ENCODE results near the gene C17orf113. TPM values are rescaled to one million over a fixed set of nuclear protein-coding genes. Genes with fewer than 3 reads are reported as not detected.

Gene C17orf113
- total RNA-seq, 3 donors from 2014 or later (not counting 1 experiment from before 2014, with no cell fraction given): 0.25 to 0.28 (median 0.26) TPM

- Mint-ChIP-seq H3K36me3 (no peaks in the 10 kb centered on the region), H3K4me3 (no peak overlapping the region), H3K4me1 (no peaks in the 10 kb centered on the region), H3K9me3 (no peaks in the 10 kb centered on the region), H3K27me3 (ENCODE audit: low read depth in 2 of 2) (no peaks in the 10 kb centered on the region), H3K27ac (no peak overlapping the region)
- 44% methylated on average over 77 of the region's 77 CpGs for WGBS (ENCODE audit: insufficient coverage)
- intact Hi-C loops (cut with micrococcal nuclease): no loop called here
- no peaks in the 10 kb centered on the region for H3K9me3 ChIP-seq (ENCODE audit: control insufficient read depth, insufficient read depth, low read length)
- H3K4me3 ChIP-seq (ENCODE audit: low read length): no peak overlapping the region
- no peaks in the 10 kb centered on the region for H3K36me3 ChIP-seq (ENCODE audit: control insufficient read depth, insufficient read depth, low read length)
- TF ChIP-seq CTCF (IDR thresholded peaks at IDR 0.05): no peak
- no peak overlapping the region for H3K27ac ChIP-seq (ENCODE audit: low read length)
- no peaks in the 10 kb centered on the region for H3K27me3 ChIP-seq (ENCODE audit: control insufficient read depth, insufficient read depth, low read length)
- ATAC-seq (no peak), DNase-seq (no peak)
- H3K4me1 ChIP-seq (ENCODE audit: control insufficient read depth, insufficient read depth, low read length): no peaks in the 10 kb centered on the region
Measured at GRCh38 chr17:42039794-42040763, 10.3 kb downstream of the C17orf113 start.

- peaks cover 0 to 4% of the 10 kb centered on the region in 2 donors for H3K4me1 Mint-ChIP-seq
- H3K36me3 ChIP-seq (ENCODE audit: control insufficient read depth, insufficient read depth, low read length): no peaks in the 10 kb centered on the region
- no peaks in the 10 kb centered on the region for H3K4me1 ChIP-seq (ENCODE audit: control insufficient read depth, insufficient read depth, low read length)
- H3K4me3 ChIP-seq (ENCODE audit: low read length): no peak overlapping the region
- H3K27me3 Mint-ChIP-seq (ENCODE audit: low read depth in 2 of 2): peaks cover 0 to 3% of the 10 kb centered on the region in 2 donors
- WGBS (ENCODE audit: insufficient coverage): 67% methylated on average over 5 of the region's 5 CpGs
- no peaks in the 10 kb centered on the region for H3K9me3 Mint-ChIP-seq
- ATAC-seq (no peak), DNase-seq (no peak)
- no peaks in the 10 kb centered on the region for H3K36me3 Mint-ChIP-seq
- H3K4me3 Mint-ChIP-seq: no peak overlapping the region
- H3K9me3 ChIP-seq (ENCODE audit: control insufficient read depth, insufficient read depth, low read length): no peaks in the 10 kb centered on the region
- intact Hi-C loops (cut with micrococcal nuclease): no loop called here
- TF ChIP-seq CTCF (IDR thresholded peaks at IDR 0.05): no peak
- no peaks in the 10 kb centered on the region for H3K27me3 ChIP-seq (ENCODE audit: control insufficient read depth, insufficient read depth, low read length)
- no peak overlapping the region for H3K27ac ChIP-seq (ENCODE audit: low read length)
- H3K27ac Mint-ChIP-seq: no peak overlapping the region
Measured at GRCh38 chr17:42038221-42038973, 12.0 kb downstream of the C17orf113 start.

GRCh38 chr17:42034059-42034458 is 16.3 kb downstream of the C17orf113 start:
- no peaks in the 10 kb centered on the region for H3K27me3 ChIP-seq (ENCODE audit: control insufficient read depth, insufficient read depth, low read length)
- Mint-ChIP-seq H3K9me3 (no peaks in the 10 kb centered on the region), H3K4me3 (no peak overlapping the region), H3K27me3 (ENCODE audit: low read depth in 2 of 2) (peaks cover 0 to 3% of the 10 kb centered on the region in 2 donors), H3K27ac (no peak overlapping the region), H3K4me1 (peaks cover 0 to 4% of the 10 kb centered on the region in 2 donors), H3K36me3 (no peaks in the 10 kb centered on the region)
- ATAC-seq (no peak), DNase-seq (no peak)
- no peak overlapping the region for H3K27ac ChIP-seq (ENCODE audit: low read length)
- no peaks in the 10 kb centered on the region for H3K4me1 ChIP-seq (ENCODE audit: control insufficient read depth, insufficient read depth, low read length)
- 21% methylated on average over 6 of the region's 6 CpGs for WGBS (ENCODE audit: insufficient coverage)
- no peaks in the 10 kb centered on the region for H3K36me3 ChIP-seq (ENCODE audit: control insufficient read depth, insufficient read depth, low read length)
- no peak for TF ChIP-seq CTCF (IDR thresholded peaks at IDR 0.05)
- intact Hi-C loops (cut with micrococcal nuclease): no loop called here
- no peak overlapping the region for H3K4me3 ChIP-seq (ENCODE audit: low read length)
- no peaks in the 10 kb centered on the region for H3K9me3 ChIP-seq (ENCODE audit: control insufficient read depth, insufficient read depth, low read length)

Measured in natural killer cell (primary cell).